GM18520 (cell line): ENCODE measurements around the gene NMUR1.

Source experiments
- ATAC-seq: cut with Tn5 transposase; IDR thresholded peaks from one replicate; pipeline ENCODE4 v1.9.1; 2021; ENCODE audit not compliant: unreplicated experiment

The NMUR1 gene

DNA sequence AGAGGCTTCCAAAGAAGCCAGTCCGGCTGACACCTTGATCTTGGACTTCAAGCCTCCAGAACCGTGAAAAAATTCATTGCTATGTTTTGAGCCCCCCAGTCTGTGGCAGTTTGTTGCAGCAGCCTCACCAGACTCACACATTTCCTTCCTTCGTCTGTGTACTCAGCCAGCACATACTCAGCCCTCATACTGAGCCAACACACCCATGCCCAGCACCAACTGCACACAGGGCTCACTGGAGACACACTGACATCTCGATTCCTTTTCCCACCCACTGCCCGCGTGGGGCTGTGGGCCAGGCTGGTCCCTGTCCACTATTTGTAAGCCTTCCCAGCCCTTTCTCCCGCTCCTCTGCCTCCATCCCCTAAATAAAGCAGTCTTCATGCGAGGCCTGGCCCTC, 24.1 kb upstream of the NMUR1 start:
- no peak for ATAC-seq

DNA sequence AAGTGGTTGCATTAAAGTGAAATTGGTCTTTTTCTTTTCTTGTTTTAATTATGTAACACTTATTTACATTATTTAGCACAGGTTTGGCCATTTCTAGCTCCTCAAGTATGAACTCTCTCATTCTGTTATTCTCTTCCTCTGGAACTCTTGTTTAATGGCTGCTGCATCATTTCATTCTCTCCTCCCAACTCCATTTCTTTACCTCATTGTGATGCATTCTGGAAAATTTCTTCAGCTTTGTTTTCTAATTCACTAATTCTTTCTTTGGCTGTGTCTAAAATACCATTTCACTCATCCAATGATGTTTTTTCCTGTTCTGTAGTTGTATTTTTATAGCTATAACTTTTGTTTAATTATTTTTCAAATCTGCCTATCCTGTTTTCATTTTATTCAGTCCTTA, 22.5 kb upstream of the NMUR1 start:
- ATAC-seq, result no peak

- ATAC-seq, result no peak
Observed at GRCh38 chr2:231549446-231550239, 19.4 kb upstream of the NMUR1 start.

DNA sequence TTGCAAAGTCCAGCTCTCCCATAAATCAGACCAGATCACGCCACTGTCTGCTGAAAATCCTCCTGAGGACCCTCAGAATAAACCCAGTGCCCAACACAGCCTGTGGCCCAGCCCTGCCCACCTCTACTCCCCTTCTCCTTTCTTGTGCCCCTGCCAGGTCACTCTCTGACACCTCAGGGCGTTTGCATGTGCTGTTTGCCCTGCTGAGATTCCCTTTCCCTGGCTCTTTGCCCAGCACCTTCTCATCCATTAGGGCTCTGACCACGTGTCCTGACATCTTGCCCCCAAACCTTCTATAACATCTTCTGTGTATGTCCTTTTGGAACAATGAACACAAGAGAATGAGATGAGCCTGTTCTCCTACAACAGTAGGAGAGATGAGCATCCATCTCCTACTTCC, 18.5 kb upstream of the NMUR1 start:
- no peak for ATAC-seq

- ATAC-seq, result no peak
Observed at GRCh38 chr2:231547315-231548110, 17.3 kb upstream of the NMUR1 start.

- no peak for ATAC-seq
Observed at GRCh38 chr2:231546014-231546715, 15.9 kb upstream of the NMUR1 start.

- ATAC-seq, result peak; percentile 99
Observed at GRCh38 chr2:231545105-231545902, 15.1 kb upstream of the NMUR1 start.

- no peak for ATAC-seq
Observed at GRCh38 chr2:231542136-231542535, 11.9 kb upstream of the NMUR1 start.

GRCh38 chr2:231541645-231542044, 11.4 kb upstream of the NMUR1 start:
- ATAC-seq, result no peak

- no peak for ATAC-seq
Observed at GRCh38 chr2:231539991-231540390, 9.7 kb upstream of the NMUR1 start.

- ATAC-seq, result no peak
Observed at GRCh38 chr2:231535961-231536360, 5.7 kb upstream of the NMUR1 start.

- ATAC-seq, result no peak
Observed at GRCh38 chr2:231533777-231534125, 3.5 kb upstream of the NMUR1 start.

DNA sequence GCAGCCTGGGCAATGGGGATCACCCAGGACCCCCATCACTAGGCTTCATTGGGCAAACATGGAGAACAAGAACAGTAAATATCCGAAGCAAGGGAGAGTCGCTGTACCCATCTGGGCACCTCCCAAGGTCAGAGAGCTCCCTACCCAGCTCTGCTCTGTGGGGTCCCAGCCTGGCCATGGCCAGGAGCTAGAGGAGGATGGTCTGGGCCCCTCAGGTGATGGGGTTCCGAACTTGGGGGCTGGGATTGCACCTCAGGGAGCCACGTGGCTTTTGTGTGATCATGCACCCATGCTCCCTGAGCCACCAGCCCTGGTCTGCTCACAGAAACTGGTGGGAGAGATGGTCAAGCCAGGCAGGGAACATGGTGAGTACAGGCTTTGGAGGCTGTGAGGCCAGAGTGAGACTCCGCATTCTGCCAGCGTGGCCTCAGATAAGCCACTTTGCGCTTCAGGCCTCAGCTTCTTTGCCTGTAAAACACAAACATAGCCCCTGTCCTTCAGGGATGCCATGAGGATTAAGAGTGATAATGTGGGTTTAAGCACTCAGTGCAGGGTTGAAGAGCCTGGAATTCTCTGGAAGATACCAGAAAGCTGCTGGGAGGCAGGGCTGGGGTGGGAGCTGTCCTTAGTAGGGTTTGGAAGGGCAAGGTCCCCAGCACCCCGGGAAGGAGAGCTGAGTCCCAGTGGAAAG, 3.0 kb upstream of the NMUR1 start:
- no peak for ATAC-seq

DNA sequence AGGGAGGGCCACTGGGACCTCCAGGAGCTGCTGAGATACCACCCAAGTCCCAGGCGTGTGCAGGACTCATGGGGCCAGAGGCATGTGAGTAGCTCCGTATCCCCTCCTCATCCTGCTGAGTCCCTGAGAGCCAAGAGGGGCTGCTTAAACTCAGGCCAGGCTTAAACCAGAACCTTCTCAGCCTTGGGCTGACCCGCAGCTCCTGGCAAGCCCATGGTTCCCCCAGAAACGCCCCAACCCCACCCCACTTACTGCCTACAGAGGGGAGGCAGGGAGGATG, 2.5 kb upstream of the NMUR1 start:
- no peak for ATAC-seq

- ATAC-seq, result no peak
Observed at GRCh38 chr2:231531883-231532755, 1.9 kb upstream of the NMUR1 start.

DNA sequence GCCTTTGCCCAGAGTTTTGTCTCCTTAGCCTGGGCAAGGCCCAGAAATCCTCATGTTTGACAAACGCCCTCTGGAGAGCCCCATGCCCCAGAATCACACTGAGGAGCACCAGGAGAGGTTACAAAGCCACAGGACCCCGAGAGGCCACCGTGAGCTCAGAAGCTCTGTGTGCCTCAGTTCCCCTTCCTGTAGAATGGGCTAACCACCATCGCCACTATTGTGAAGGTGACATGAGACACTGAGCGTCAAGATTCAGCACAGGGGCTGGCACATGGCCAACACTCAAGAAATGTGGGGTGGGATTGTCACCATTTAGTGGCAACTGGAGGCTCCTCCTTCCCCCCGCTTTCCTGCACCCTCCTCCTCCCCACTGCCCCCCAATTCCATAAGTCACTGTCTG, 1.2 kb upstream of the NMUR1 start:
- no peak for ATAC-seq

GRCh38 chr2:231528636-231529030, 1.6 kb downstream of the NMUR1 start:
- ATAC-seq, result no peak

DNA sequence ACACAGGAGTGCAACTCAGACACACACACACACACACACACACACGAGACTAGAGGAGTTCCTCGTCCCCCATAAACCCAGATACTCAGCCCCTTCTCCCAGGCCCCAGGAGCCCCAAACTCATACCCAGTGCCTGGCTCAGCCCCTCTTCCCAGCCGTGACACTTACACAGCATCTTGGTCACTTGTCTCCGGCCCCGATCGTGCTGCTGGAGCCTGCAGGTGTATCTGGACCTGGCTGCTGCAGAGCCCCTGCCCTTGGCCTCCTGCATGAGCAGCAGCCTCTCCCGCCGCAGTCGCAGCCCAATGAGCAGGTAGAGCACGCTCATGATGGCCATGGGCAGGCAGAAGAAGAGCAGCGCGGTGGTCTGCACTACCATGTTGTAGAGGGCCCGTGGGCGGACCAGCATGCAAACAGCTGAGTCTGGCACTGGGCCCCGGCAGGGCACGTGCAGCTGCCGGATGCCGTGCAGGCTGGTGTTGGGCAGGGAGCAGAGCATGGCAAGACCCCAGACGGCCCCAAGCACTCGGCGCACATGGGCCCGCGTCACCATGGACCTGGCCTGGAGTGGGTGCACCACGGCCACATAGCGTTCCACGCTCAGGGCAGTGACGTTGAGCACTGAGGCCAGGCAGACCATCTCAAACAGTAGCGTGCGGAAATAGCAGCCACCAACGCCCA, 2.1 kb downstream of the NMUR1 start:
- ATAC-seq, result no peak

DNA sequence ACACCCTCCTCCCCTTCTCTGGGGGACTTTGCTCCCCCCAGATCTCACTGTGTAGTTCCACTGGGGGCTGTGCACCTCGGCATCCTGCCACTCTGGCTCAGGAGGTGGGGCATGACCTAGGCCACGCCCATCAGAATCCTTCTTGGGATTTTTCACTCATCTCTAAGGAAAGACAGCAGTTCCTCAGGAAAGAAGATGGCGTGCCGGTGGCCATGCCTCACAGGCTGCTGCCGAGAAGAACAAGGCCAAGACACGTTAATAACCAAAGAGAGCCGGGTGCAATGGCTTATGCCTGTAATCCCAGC, 3.2 kb downstream of the NMUR1 start:
- ATAC-seq, result no peak
